ENCODE measurements around the gene NCAM1. TPM values are rescaled to one million over a fixed set of nuclear protein-coding genes. Genes with fewer than 3 reads are reported as not detected.

The NCAM1 gene
- total and polyA plus RNA-seq, 2 of the 13 experiments (the other 11 are each of a cell fraction or from before 2014, with no cell fraction given), result 0.05 TPM; not detected in 1

- TF ChIP-seq, protein P1, sequence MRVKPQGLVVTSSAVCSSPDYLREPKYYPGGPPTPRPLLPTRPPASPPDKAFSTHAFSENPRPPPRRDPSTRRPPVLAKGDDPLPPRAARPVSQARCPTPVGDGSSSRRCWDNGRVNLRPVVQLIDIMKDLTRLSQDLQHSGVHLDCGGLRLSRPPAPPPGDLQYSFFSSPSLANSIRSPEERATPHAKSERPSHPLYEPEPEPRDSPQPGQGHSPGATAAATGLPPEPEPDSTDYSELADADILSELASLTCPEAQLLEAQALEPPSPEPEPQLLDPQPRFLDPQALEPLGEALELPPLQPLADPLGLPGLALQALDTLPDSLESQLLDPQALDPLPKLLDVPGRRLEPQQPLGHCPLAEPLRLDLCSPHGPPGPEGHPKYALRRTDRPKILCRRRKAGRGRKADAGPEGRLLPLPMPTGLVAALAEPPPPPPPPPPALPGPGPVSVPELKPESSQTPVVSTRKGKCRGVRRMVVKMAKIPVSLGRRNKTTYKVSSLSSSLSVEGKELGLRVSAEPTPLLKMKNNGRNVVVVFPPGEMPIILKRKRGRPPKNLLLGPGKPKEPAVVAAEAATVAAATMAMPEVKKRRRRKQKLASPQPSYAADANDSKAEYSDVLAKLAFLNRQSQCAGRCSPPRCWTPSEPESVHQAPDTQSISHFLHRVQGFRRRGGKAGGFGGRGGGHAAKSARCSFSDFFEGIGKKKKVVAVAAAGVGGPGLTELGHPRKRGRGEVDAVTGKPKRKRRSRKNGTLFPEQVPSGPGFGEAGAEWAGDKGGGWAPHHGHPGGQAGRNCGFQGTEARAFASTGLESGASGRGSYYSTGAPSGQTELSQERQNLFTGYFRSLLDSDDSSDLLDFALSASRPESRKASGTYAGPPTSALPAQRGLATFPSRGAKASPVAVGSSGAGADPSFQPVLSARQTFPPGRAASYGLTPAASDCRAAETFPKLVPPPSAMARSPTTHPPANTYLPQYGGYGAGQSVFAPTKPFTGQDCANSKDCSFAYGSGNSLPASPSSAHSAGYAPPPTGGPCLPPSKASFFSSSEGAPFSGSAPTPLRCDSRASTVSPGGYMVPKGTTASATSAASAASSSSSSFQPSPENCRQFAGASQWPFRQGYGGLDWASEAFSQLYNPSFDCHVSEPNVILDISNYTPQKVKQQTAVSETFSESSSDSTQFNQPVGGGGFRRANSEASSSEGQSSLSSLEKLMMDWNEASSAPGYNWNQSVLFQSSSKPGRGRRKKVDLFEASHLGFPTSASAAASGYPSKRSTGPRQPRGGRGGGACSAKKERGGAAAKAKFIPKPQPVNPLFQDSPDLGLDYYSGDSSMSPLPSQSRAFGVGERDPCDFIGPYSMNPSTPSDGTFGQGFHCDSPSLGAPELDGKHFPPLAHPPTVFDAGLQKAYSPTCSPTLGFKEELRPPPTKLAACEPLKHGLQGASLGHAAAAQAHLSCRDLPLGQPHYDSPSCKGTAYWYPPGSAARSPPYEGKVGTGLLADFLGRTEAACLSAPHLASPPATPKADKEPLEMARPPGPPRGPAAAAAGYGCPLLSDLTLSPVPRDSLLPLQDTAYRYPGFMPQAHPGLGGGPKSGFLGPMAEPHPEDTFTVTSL (CRISPR knock-in tag; IDR thresholded peaks at IDR 0.05; ENCODE audit: borderline replicate concordance), result no peak
- no peak for TF ChIP-seq PAWR (CRISPR knock-in tag; IDR thresholded peaks at IDR 0.05; ENCODE audit: borderline replicate concordance)
- no peak for TF ChIP-seq RNF2 (conservative IDR thresholded peaks at IDR 0.05; ENCODE audit: low read depth)
- no peak for TF ChIP-seq GFI1 (CRISPR knock-in tag; IDR thresholded peaks at IDR 0.05; ENCODE audit: borderline replicate concordance)
- TF ChIP-seq DMAP1 (CRISPR knock-in tag; IDR thresholded peaks at IDR 0.05), result peak; percentile 67
- no peak for TF ChIP-seq HNRNPH1 (optimal IDR thresholded peaks at IDR 0.05; ENCODE audit: low read depth, low read length)
- no peak for TF ChIP-seq ADNP (CRISPR knock-in tag; IDR thresholded peaks at IDR 0.05)
- TF ChIP-seq HOXA7 (CRISPR knock-in tag; IDR thresholded peaks at IDR 0.05), result no peak
- TF ChIP-seq ZNF646 (CRISPR knock-in tag; IDR thresholded peaks at IDR 0.05), result no peak
- TF ChIP-seq LRRFIP1 (CRISPR knock-in tag; conservative IDR thresholded peaks at IDR 0.05), result no peak
- TF ChIP-seq ZNF441 (CRISPR knock-in tag; IDR thresholded peaks at IDR 0.05; ENCODE audit: borderline replicate concordance), result no peak
- 0 out of 2 replicates have a peak, but pooled peaks have one; percentile 42 for TF ChIP-seq NCOA2 (CRISPR knock-in tag; IDR thresholded peaks at IDR 0.05)
- TF ChIP-seq SALL1 (CRISPR knock-in tag; IDR thresholded peaks at IDR 0.05), result peak; percentile 72
- TF ChIP-seq, protein P2, sequence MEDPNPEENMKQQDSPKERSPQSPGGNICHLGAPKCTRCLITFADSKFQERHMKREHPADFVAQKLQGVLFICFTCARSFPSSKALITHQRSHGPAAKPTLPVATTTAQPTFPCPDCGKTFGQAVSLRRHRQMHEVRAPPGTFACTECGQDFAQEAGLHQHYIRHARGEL (CRISPR knock-in tag; IDR thresholded peaks at IDR 0.05), result no peak
These were observed 353.4 kb downstream of the NCAM1 start, which contains the start of gene TTC12 (continued) for GRCh38 chr11:113314389-113315301.
